ENCODE results near the gene ACTR3C.

Gene ACTR3C

DNA sequence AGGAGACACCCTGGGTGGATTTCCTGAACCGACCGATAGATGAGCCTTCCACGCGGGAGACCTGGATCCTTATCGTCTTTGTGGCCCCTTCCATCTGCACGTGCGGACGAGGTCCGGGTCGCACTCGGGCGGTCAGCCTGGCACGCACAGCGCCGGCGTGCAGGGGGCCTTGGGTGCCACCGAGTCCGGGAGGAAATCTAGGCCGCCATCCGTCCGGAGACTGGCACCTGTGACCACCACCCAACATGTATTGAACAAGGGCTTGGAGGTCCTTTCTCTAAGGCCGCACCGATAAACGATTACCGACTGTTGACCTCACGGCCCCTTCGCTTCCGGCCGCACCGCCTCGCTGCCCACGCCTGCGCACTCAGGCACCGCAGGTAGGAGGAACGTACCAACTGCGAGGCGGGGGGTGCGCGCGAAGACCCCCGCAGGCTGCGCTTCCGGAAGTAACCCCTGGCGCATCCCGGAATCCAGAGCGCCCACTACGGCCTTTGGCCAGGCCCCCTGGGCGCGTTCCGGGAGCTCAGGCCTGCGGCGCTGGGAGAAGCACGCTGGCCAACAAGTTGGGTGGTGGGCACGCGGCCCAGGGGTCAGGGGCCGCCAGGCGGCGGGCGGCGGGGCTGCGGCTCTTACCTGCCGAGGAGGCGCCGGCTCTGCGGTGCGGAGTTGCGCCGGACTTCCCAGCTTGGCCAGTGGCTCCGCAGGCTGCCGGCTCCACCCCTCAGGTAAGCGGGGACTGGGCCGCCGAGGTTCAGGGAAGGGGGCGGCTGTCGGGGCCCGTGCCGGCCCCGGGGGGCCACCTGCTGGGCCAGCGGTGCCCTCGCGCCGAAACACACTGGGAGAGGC is at the start of gene ACTR3C, which contains the start of gene LRRC61:
Gene ACTR3C, minus strand, starts transcription at position 713 of the 849 bp plus-strand sequence. CDS start 28,249 bp downstream, outside the sequence.
Gene LRRC61, plus strand, starts transcription at position 523 of the 849 bp plus-strand sequence. CDS start 13,507 bp downstream, outside the sequence.
- no peak for DNase-seq (ENCODE audit: low spot score)

DNA sequence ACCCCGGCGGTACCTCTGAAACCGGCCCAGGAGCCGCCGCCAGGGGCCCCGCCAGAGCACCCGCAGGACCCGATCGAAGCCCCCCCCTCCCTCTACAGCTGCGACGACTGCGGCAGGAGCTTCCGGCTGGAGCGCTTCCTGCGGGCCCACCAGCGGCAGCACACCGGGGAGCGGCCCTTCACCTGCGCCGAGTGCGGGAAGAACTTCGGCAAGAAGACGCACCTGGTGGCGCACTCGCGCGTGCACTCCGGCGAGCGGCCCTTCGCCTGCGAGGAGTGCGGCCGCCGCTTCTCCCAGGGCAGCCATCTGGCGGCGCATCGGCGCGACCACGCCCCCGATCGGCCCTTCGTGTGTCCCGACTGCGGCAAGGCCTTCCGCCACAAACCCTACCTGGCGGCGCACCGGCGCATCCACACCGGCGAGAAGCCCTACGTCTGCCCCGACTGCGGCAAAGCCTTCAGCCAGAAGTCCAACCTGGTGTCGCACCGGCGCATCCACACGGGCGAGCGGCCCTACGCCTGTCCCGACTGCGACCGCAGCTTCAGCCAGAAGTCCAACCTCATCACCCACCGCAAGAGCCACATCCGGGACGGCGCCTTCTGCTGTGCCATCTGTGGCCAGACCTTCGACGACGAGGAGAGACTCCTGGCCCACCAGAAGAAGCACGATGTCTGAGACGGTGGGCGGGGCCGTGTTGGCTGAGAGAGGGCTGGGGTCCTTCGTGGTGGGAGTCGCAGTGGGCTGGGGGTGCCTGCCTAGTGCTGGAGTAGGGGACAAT is 49.1 kb upstream of the ACTR3C start:
- DNase-seq (ENCODE audit: low spot score): no peak

DNA sequence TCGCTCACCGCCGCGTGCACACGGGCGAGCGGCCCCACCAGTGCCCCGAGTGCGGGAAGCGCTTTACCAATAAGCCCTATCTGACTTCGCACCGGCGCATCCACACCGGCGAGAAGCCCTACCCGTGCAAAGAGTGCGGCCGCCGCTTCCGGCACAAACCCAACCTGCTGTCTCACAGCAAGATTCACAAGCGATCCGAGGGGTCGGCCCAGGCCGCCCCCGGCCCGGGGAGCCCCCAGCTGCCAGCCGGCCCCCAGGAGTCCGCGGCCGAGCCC is 48.6 kb upstream of the ACTR3C start:
- no peak for DNase-seq (ENCODE audit: low spot score)

DNA sequence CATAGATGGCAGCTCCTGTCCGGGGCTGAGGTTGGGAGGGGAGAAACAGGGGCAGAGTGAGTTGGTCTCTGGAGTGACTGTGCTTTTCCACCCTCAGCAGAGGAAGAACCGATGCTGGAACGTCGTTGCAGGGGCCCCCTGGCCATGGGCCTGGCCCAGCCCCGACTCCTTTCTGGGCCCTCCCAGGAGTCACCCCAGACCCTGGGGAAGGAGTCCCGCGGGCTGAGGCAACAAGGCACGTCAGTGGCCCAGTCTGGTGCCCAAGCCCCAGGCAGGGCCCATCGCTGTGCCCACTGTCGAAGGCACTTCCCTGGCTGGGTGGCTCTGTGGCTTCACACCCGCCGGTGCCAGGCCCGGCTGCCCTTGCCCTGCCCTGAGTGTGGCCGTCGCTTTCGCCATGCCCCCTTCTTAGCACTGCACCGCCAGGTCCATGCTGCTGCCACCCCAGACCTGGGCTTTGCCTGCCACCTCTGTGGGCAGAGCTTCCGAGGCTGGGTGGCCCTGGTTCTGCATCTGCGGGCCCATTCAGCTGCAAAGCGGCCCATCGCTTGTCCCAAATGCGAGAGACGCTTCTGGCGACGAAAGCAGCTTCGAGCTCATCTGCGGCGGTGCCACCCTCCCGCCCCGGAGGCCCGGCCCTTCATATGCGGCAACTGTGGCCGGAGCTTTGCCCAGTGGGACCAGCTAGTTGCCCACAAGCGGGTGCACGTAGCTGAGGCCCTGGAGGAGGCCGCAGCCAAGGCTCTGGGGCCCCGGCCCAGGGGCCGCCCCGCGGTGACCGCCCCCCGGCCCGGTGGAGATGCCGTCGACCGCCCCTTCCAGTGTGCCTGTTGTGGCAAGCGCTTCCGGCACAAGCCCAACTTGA is 48.0 kb upstream of the ACTR3C start:
- DNase-seq (ENCODE audit: low spot score): no peak

DNA sequence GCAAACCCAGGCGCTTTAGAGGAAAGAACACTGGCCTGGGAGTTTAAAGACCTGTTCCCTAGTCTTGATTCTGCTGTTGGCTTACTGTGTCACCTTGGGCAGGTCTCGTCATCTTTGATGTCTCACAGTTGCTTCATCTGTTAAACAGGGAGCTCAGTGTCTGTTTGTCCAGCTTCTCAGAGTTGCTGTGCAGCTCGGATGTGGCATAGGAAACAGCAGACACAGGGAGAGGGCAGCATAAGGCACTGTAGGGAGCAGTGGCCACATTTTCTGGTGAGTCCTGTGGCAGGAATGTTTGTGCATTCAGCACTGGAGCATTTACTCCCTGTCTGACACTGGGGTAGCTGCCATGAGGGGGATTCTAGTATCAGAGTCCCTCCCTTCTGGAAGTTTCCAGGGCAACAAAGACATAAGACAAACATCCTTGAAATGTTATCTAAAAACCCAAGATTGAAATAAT is 47.3 kb upstream of the ACTR3C start:
- no peak for DNase-seq (ENCODE audit: low spot score)

DNA sequence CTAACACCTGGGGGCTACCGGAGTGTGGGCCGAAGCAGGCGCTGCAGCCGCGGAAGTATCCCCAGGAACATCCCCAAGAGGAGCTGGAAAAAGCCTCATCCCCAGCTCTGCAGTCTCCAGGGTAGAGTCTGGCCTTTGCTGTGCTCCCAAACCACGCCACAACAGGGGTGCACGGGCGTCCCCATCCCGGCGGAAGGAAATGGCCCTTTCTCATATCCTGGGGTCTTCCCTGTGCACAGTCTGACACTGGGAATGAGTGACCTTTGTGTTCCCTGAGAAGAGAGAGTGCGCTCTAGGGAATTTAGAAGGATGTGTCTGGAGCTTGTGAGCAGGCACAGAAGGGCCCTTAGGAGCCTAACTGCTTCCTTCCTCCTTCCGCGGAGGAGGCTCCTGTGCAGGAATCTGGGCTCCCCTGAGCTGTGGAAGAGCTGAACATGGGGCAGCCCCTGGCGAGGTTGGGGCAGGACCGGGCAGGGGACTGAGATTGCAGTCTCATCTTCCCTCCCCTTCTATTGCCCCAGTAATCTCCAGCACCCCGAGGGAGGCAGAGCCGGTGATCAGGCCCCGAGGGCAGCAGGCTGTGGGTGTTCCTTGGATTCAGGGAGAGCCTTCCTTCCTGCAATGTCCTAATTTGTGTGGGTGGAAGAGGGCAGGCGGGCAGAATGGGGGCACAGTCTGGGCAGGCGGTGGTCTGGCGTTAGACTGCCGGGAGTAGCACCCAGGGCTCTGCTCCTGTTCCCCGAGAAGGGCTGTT is 46.6 kb upstream of the ACTR3C start:
- no peak for DNase-seq (ENCODE audit: low spot score)

DNA sequence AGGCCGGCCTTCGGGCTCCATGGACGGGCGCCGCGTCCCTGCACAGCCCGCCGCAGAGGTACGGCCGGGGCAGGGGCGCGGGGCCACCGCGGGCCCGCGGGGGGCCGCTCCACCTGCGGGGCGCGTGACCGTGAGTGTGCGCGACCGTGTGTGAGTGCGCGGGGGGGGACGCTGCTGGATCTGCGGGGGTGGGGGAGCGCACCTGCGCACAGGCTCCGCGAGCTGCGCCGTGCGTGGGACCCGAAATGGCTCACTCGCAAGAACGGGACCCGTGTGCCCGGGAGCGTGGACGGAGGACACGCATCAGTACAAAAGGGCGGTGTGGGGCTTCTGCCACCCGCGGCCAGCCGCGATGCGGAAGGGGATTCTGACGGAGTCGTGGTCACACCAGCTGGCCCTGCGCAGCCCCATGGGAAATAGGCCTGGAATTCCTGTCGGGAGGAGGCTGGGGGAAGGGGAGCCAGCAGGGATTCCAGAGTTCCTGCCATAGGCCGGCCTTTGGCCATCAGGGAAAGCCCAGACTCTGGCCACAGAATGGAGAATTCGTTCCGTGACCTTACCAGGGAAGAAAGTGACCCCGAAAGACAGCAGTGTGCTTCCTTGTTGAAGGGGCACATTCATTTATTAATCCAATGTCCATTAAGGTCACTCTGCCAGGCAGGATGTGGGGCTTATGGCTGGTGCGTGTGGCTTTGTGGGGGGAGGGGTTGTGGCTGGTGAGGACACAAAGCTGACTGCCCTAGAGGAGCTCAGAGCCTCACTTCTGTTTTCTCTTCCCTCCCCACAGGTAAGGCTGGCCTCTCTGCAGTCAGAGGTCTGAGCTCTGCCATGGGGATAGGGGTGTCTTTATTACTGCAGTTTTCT is 45.8 kb upstream of the ACTR3C start:
- peak; percentile 53 for DNase-seq (ENCODE audit: low spot score)

DNA sequence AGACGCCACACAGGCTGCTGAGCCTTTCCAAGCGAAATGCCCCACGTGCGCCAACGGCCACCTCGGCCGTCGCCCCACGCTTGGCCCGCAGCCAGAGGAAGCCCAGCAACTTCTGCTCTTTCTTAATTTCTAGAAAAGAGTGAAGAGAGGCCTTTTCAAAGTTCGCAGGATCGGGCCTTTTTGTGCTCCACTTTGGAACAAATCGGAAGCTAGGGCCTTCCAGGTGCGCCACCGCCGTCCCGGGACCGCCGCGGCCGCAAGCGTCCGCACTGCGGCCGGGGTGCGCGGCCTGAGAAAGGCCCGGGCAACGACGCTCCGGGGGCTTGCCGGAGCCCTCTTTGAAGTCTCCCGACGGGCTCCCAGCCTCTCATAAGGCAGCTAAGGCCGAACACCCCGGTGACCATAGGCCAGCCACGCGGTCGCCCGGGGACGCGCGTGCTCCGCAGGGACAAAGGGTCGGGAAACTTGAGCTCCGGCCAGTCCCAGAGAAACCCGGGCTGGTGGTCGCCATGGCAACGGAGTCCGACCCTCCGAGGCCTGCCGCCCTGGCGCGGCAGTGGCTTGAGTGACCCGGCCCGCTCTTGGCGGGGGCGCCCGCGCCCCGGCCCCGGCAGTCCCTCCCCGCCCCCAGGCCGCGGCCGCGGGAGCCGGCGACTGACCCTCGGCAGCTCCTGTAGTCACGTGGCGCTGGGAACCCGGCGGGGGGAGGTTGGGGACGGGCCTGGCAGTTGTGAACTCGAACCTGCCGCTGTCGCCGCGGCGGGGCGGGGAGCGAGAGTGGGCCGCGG is 44.9 kb upstream of the ACTR3C start, which contains the start of gene REPIN1:
Gene REPIN1, plus strand, starts transcription at position 727 of the 788 bp plus-strand sequence. CDS start 890 bp downstream, outside the sequence.
- DNase-seq (ENCODE audit: low spot score): peak; percentile 88

DNA sequence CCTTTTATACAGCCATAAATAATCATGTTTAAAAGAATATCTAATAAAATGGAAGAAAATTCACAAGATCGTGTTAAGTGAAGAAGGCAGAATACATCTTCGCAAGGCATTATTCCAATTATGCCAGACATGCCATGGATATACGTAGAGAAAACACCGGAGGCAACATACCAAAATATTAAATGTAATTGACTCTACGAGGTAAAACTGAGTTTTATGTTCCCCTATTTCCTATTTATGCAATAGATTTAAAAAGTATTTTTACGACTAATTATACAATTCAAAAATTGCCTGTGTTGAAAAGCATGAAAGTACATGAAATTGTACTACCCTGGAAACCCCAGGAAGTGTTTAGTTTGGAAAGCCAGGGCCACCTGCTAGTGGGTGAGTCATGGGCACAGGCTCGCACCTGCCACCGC is 44.3 kb upstream of the ACTR3C start:
- DNase-seq (ENCODE audit: low spot score): no peak

DNA sequence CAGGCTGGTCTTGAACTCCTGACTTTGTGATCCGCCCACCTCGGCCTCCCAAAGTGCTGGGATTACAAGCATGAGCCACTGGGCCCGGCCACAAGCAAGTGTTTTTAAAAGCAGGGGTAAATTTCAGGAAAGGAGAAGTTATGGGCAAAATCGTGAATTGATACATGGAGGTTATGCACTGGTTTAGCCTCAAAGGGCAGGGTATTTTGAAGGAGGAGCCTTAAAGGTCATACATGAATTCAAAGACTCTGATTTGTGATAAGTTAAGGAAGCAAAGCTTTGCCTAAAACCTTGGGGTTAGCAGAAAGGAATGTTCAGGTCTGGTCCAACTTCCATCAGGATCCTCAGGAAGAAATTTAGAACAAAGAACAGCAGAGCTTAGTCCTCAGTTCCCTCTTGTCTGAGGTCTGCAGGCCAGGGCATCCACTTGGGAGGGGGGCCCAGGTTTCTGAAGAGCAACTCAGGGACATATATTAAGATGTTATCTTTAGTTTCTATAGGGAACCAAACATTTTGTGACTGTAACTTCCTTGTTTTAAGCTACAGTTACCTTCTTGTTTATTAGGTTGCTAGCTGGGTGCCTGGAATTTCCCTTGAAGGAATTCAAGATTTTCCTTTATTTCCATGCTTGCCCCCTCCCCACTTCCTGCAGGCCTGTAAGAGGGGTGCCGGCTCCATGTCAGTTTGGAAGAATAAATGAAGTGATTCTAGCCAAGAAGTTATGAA is 42.5 kb upstream of the ACTR3C start:
- DNase-seq (ENCODE audit: low spot score): no peak

DNA sequence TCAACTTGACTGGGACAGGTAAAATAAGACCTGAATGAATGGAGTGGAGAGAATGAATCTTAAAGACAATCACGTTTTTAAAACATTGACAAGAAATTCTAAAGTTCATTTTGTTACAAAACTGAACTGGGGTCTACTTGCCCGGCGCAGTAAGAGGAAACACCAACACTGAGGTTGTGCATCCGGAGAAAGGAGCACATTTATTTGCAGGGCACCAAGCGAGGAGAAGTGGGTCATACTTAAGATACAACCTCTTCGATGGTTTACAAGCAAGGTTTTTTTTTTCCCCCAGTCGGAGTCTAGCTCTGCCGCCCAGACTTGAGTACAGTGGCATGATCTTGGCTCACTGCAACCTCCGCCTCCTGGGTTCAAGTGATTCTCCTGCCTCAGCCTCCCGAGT is 41.8 kb upstream of the ACTR3C start:
- DNase-seq (ENCODE audit: low spot score): no peak

DNA sequence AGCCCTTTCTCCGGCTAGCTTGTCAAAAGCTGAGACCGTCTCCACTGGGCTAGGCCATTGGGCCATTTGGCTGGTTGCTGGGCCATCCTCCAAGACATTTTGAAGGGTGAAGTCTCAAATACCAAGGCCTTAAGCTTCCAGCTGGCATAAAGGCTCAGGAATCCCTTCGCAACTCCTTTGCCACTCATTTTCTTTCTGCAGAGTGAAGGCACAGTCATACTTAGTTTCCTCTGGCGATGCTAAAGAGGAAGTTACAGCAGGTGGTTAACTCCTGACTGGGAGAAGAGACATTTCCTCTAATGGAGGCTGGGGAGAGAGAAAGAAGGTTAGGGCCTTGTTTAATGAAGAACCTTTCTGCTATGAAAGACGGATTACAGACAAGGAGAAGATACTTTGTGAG is 40.5 kb upstream of the ACTR3C start:
- no peak for DNase-seq (ENCODE audit: low spot score)

DNA sequence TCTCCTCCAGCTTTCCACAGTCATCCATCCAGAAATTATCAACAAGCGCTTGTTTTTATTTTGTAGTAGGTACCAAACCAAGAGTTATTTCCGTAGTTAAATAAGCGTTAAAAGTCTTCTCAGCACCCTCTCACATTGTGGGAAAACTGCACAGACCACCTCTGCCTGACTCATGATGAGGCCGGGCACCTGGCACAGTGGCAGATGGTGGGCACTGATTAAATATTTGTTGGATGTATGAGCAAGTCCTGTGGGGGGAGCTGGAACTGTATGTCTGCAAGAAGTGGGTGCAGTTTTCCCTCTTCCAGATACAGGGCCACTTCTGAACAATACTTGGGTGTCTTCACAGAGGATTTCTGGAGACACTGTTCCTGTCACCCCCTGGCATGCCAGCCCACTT is 40.0 kb upstream of the ACTR3C start:
- DNase-seq (ENCODE audit: low spot score): no peak

DNA sequence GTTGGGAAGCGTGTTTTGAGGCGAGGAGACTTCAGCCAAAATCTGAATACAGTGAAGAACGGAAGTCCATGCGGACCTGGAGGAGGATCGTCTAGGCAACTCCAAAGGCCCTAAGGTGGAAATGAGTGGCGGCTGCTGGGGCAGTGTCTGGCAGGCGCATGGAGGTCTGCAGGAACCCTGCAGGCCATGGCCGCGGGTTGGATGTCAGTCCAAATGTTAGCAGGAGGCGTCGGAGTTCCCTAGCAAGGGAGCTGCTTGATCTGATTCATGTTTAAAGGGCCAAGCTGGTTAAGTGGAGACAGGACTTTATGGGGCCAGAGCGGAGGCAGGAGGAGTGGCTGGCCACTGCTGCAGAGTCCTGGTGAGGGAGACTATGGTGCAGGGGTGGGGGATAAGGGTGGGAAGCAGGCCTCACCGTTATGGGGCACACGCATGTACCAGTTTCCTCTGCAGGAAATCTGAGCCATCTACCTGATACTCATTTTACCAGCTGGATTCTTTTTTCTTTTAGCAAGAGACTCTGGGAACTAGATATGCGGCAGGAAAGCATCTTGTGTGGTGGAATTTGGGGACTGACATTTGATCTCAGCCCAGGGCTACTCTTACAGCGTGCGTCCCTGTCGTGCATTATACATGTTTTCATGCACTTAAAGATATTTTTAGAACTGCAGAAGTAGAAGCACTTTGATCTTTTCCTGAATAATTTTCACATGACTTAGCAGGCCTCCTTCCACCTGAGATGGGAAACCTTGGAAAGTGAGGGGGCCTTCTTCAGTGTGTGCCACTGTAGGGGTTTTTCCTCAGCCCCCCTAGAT is 38.7 kb upstream of the ACTR3C start:
- DNase-seq (ENCODE audit: low spot score): no peak

DNA sequence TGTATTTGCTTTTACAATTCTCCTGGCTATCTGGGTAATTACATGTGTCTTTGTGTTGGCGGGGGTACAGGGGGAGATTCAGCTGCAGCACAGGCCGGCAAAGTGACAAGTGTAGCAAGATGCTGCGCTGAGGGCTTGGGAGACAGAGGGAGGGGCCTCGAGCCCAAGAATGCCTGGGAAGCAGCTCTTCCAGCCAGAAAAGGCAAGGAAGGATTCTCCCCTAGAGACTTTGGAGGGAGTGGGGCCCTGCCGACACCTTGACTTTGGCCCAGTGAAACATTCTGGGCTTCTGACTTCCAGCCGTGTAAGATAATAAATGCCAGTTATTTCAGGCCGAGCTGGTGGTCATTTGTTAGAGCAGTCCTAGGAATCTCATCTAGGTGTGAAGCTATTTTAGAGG is 38.1 kb upstream of the ACTR3C start:
- no peak for DNase-seq (ENCODE audit: low spot score)

DNA sequence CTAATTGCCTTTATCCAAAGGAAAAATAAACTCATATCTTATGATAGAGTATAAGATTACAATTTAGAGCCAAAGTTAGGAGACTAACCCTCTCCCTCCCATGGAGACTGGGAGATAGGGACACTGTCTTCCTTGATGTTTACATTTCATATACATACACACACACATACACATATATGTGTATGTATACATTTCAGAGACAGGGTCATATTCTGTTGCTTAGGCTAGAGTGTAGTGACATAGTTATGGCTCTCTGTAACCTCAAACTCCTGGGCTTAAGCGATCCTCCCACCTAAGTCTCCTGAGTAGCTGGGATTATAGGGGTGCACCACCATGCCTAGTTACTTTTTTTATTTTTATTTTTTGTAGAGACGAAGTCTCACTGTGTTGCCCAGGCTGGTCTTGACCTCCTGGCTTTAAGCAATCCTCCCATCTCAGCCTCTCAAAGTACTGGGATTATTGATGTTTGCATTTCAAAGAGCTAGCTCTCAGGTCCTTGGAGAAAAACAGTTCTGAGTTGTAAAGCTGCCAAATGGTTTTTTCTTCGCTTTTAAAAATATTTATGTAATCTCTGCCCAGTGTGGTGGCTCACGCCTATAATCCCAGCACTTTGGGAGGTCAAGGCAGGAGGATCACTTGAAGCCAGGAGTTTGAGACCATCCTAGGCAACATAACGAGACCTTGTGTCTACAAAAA is 37.2 kb upstream of the ACTR3C start:
- DNase-seq (ENCODE audit: low spot score): no peak

DNA sequence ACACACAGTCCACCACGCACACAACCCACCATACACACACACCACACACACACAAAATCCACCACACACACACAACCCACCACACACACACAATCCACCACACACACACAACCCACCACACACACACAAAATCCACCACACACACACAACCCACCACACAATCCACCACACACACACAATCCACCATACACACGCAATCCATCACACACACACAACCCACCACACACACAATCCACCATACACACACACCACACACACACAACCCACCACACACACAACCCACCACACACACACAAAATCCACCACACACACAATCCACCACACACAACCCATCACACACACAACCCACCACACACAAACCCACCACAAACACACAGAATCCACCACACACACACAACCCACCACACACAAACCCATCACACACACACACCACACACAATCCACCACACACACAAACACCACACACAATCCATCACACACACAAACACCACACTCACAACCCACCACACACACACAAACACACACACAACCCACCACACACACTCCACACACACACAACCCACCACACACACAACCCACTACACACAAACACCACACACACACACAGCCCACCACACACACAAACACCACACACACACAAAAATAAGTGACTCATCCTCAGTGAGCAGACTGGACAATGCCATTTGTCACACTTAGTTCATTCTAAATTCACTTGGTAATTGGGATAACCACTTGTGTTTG is 36.4 kb upstream of the ACTR3C start:
- no peak for DNase-seq (ENCODE audit: low spot score)

All from globus pallidus (tissue), 1 donor.